Epithelial cell of proximal tubule (primary cell): Measurements from ENCODE around the gene LEMD2. TPM values are rescaled to one million over a fixed set of nuclear protein-coding genes. Genes with fewer than 3 reads are reported as not detected.

Source experiments
- DNase-seq: peaks from one replicate; pipeline ENCODE4 v3.0.0-alpha.2; 2011; ENCODE audit warnings: low read depth
- H3K4me3 ChIP-seq: 2 replicates; pipeline ENCODE4 v1.5.1; 2011; ENCODE audit warnings: low read depth, mild to moderate bottlenecking, low read length
- CTCF ChIP-seq: conservative IDR thresholded peaks from 2 replicates; pipeline ENCODE4 v1.5.1; 2012; ENCODE audit warnings: low read depth, mild to moderate bottlenecking, low read length
- total RNA-seq: library from RNA; depleted of rRNA; stranded (reverse); fragments of >200 nt; gene quantifications from 2 replicates; pipeline ENCODE4 v1.2.3, GENCODE V29; 2015

The LEMD2 gene
- total RNA-seq, 1 donor from 2014 or later: 42.0 TPM

GRCh38 chr6:33731751-33732282 is 57.1 kb downstream of the LEMD2 start:
- no peak for DNase-seq
- TF ChIP-seq CTCF: no peak
- no peak overlapping the region for H3K4me3 ChIP-seq

GRCh38 chr6:33731035-33731434 is 57.9 kb downstream of the LEMD2 start:
- H3K4me3 ChIP-seq: no peak overlapping the region
- TF ChIP-seq CTCF: no peak
- DNase-seq: no peak

DNA sequence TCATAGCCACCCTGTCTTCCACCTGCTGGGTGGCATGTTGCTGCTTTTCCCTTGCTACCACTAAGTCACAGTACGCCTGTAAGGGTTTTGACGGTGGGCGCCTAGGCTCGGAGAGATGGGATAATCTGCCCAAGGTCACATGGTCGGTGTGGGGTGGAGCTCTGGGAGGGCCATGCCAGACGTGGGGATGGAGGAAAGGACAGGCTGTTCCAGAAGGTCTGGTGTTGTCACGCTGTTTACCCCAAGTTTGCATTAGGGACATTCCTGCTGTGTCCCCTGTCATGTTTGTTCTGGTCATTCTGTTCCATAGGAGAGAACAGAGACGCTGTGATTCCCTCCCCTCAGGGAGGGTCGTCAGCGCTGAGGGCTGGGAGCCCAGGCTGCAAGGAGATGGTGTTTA is 58.3 kb downstream of the LEMD2 start:
- no peak for TF ChIP-seq CTCF
- H3K4me3 ChIP-seq: no peak overlapping the region
- no peak for DNase-seq

DNA sequence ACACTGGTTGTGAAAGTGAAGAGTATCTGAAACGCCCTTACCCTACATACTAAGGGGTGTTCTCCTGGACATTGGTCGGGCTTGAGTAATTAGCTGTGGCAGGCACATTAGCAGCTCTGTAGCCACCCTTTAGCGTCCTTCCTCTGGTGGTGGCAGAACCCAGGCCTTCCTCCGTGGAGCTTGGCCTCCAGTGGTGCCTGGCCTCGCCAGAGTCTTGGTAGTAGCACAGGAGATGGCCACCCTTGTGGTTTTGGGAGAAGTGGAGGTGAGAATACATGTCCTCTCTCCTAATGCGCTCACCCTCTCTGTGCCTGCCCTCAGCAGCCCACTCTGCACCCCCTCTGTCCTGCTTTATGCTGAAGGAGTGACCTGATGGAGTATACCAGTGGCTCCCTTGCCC is 59.9 kb downstream of the LEMD2 start:
- DNase-seq: no peak
- no peak overlapping the region for H3K4me3 ChIP-seq
- TF ChIP-seq CTCF: no peak

GRCh38 chr6:33728438-33728837 is 60.5 kb downstream of the LEMD2 start:
- H3K4me3 ChIP-seq: no peak overlapping the region
- DNase-seq: no peak
- TF ChIP-seq CTCF: no peak

GRCh38 chr6:33727932-33728331 is 61.0 kb downstream of the LEMD2 start:
- no peak for TF ChIP-seq CTCF
- no peak overlapping the region for H3K4me3 ChIP-seq
- no peak for DNase-seq

DNA sequence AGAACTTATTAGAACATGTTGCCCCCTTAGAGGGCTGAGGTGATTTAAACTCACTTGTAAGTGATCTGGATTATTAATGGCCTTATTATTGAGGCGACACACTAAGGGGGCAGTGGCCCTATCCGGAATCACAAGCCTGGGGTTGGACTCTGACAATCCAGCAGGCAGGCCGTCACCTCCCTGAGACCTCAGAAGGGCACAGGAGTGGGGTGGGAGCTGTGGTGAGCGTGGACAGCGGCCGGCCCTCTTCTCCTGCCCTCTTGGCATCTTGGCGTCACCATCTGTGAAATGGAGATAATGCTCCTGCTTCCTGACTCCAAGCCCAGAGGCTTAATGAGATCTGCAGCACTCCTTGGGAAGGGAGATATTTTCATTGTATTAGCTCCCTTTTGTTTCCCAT is 61.8 kb downstream of the LEMD2 start:
- DNase-seq: no peak
- no peak overlapping the region for H3K4me3 ChIP-seq
- no peak for TF ChIP-seq CTCF
